Measurements from ENCODE around the gene SND1.

DNA sequence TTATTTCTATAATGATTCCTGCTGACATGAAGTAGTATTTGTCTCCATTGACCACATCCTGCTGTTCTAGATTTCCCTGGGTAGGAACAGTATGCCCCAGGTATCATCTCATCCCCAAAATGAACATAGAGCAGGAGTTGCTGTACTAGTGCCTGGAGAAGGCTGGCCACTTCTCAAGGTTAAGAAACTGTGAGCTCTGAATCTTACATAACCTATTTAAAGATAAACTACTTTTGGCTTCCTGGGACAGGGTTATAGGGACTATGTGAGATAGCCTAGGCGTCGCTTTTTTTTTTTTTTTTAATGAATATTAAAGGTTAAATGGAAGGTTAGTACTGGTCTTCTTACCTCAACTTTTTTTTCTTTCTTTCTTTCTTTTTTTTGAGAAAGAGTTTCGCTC, 276.2 kb downstream of the SND1 start:
- TF ChIP-seq, protein P1, sequence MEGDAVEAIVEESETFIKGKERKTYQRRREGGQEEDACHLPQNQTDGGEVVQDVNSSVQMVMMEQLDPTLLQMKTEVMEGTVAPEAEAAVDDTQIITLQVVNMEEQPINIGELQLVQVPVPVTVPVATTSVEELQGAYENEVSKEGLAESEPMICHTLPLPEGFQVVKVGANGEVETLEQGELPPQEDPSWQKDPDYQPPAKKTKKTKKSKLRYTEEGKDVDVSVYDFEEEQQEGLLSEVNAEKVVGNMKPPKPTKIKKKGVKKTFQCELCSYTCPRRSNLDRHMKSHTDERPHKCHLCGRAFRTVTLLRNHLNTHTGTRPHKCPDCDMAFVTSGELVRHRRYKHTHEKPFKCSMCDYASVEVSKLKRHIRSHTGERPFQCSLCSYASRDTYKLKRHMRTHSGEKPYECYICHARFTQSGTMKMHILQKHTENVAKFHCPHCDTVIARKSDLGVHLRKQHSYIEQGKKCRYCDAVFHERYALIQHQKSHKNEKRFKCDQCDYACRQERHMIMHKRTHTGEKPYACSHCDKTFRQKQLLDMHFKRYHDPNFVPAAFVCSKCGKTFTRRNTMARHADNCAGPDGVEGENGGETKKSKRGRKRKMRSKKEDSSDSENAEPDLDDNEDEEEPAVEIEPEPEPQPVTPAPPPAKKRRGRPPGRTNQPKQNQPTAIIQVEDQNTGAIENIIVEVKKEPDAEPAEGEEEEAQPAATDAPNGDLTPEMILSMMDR (IDR thresholded peaks at IDR 0.05; ENCODE audit: low read depth, low read length, missing input control): no peak
- TF ChIP-seq SP1 (IDR thresholded peaks at IDR 0.05) (no peak), REST (IDR thresholded peaks at IDR 0.05) (no peak), GABPA (IDR thresholded peaks at IDR 0.05 in 1 of 2, conservative IDR thresholded peaks at IDR 0.05 in 1 of 2) (no peak), JUND (IDR thresholded peaks at IDR 0.05) (no peak), RAD21 (IDR thresholded peaks at IDR 0.05) (no peak), ATF3 (IDR thresholded peaks at IDR 0.05) (no peak)
- TF ChIP-seq, protein P2, sequence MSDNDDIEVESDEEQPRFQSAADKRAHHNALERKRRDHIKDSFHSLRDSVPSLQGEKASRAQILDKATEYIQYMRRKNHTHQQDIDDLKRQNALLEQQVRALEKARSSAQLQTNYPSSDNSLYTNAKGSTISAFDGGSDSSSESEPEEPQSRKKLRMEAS (IDR thresholded peaks at IDR 0.05): no peak

All from liver (tissue), 3 donors.